NCI-H345 treated with DMSO at 0.1 percent for 48 hours (cell line): ENCODE data around the gene COQ9.

Source experiments
- DNase-seq: peaks from one replicate; lab custom pipeline; 2025; ENCODE audit not compliant: unreplicated experiment; lab: John Stamatoyannopoulos, UW

Gene COQ9

GRCh38 chr16:57509231-57509923 lies 62.1 kb downstream of the COQ9 start:
- DNase-seq, result no peak

DNA sequence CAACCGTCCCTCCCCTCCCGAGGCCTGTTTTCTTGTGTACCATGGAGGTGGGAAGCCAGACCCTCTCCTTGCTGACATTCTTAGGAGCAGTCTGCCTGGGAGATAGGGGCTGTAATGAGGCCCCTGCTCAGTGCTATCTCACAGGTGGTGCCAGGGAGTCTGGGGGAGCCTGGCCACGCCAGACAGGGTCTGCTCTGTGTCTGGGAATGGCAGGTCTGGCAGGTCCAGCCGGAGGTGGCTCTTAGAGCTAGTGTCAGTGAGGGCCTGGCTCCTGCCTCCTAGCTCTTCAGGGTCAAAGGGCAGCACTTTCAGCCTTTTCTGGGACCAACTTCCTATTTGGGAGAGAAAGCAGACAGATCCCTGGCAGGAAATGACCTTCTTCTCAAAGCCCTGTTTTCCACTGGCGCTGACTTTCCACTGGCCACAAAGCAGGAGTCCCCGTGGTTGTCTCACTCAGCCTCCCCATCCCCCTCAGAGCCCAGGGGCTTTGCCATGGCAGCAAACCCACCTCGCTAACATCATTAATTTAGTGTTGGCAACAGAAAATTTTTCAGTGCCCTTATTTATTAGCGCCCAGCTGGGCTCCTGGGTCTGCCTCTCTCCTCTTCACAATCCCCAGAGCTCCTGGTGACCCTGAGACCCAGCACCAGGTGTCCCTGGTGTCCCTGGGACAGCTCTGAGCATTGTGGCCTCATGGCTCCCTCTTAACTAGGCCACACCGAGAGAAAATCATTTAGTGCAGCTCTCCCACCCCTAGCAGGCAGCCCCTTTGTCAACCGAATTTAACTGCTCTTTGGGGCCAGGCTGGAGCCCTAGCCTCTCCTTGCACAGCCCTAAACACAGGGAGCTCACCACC lies 63.0 kb downstream of the COQ9 start:
- DNase-seq, result no peak
